Fibroblast of peridontal ligament (primary cell): Measurements from ENCODE around the gene PSMB2.
"Not testable (repeated sequence)": the region's sequence is repeated elsewhere in the genome, so short reads cannot be mapped to it uniquely, and the experiment has no call there.

Source experiments
- DNase-seq: peaks from one replicate; pipeline ENCODE4 v3.0.0-alpha.2; 2010; ENCODE audit errors: extremely low read depth

PSMB2 gene

GRCh38 chr1:35641233-35641866, at the start of gene PSMB2:
Gene PSMB2, minus strand, starts transcription at chr1:35641526. Its CDS starts 94 bp downstream, at chr1:35641432.
- DNase-seq, result peak; percentile 94

- DNase-seq, result no peak
Measured at GRCh38 chr1:35691080-35691479, 49.8 kb upstream of the PSMB2 start.

GRCh38 chr1:35690103-35690502, 48.8 kb upstream of the PSMB2 start:
- not testable (repeated sequence) for DNase-seq

- no peak for DNase-seq
Measured at GRCh38 chr1:35688161-35688560, 46.8 kb upstream of the PSMB2 start.

- DNase-seq, result no peak
Measured at GRCh38 chr1:35683012-35683411, 41.7 kb upstream of the PSMB2 start.

GRCh38 chr1:35680271-35680670, 38.9 kb upstream of the PSMB2 start:
- no peak for DNase-seq

GRCh38 chr1:35675773-35676172, 34.4 kb upstream of the PSMB2 start:
- DNase-seq, result no peak

GRCh38 chr1:35674111-35674510, 32.8 kb upstream of the PSMB2 start:
- DNase-seq, result no peak

GRCh38 chr1:35672116-35672515, 30.8 kb upstream of the PSMB2 start:
- DNase-seq, result no peak

GRCh38 chr1:35668506-35668905, 27.2 kb upstream of the PSMB2 start:
- no peak for DNase-seq

- DNase-seq, result no peak
Measured at GRCh38 chr1:35666916-35667315, 25.6 kb upstream of the PSMB2 start.

- DNase-seq, result no peak
Measured at GRCh38 chr1:35666216-35666615, 24.9 kb upstream of the PSMB2 start.

- no peak for DNase-seq
Measured at GRCh38 chr1:35663434-35663833, 22.1 kb upstream of the PSMB2 start.

- DNase-seq, result no peak
Measured at GRCh38 chr1:35661474-35661795, 20.1 kb upstream of the PSMB2 start.

- DNase-seq, result peak; percentile 71
Measured at GRCh38 chr1:35660581-35661473, 19.5 kb upstream of the PSMB2 start.

GRCh38 chr1:35659589-35659988, 18.3 kb upstream of the PSMB2 start:
- DNase-seq, result no peak

GRCh38 chr1:35657851-35658250, 16.5 kb upstream of the PSMB2 start:
- DNase-seq, result no peak

- DNase-seq, result no peak
Measured at GRCh38 chr1:35656863-35657232, 15.5 kb upstream of the PSMB2 start.

GRCh38 chr1:35656148-35656862, 15.0 kb upstream of the PSMB2 start:
- DNase-seq, result no peak

- no peak for DNase-seq
Measured at GRCh38 chr1:35655196-35655595, 13.9 kb upstream of the PSMB2 start.

GRCh38 chr1:35650416-35650815, 9.1 kb upstream of the PSMB2 start:
- no peak for DNase-seq

GRCh38 chr1:35646043-35646442, 4.7 kb upstream of the PSMB2 start:
- DNase-seq, result no peak

GRCh38 chr1:35644204-35644603, 2.9 kb upstream of the PSMB2 start:
- no peak for DNase-seq
